H9 (cell line): ENCODE data around the gene VSIG8. TPM values are rescaled to one million over a fixed set of nuclear protein-coding genes. Genes with fewer than 3 reads are reported as not detected.

Experiments used
- DNase-seq: peaks from one replicate; pipeline ENCODE4 v3.0.0-alpha.2; 2017
- H2AFZ ChIP-seq: one replicate; pipeline ENCODE4 v1.6.1; 2013; ENCODE audit warnings: mild to moderate bottlenecking, low read length, control low read depth, moderate library complexity
- H2AK5ac ChIP-seq: 2 replicates; pipeline ENCODE4 v1.6.1; 2013; ENCODE audit warnings: low read length, control low read depth, mixed read lengths; ENCODE audit not compliant: insufficient read length
- H2BK120ac ChIP-seq: one replicate; pipeline ENCODE4 v1.6.1; 2013; ENCODE audit warnings: low read depth, mild to moderate bottlenecking, low read length, control low read depth, inconsistent platforms; ENCODE audit not compliant: poor library complexity, severe bottlenecking
- H2BK12ac ChIP-seq: 2 replicates; pipeline ENCODE4 v1.6.1; 2013; ENCODE audit warnings: low read length, control low read depth, mixed read lengths, low read depth; ENCODE audit not compliant: insufficient read length
- H2BK15ac ChIP-seq: 2 replicates; pipeline ENCODE4 v1.6.1; 2013; ENCODE audit warnings: low read depth, low read length, control low read depth
- H2BK20ac ChIP-seq: one replicate; pipeline ENCODE4 v1.6.1; 2013; ENCODE audit warnings: low read depth, mild to moderate bottlenecking, low read length, control low read depth, inconsistent platforms; ENCODE audit not compliant: poor library complexity, severe bottlenecking
- H2BK5ac ChIP-seq: 2 replicates; pipeline ENCODE4 v1.6.1; 2013; ENCODE audit warnings: low read length, control low read depth, mixed read lengths; ENCODE audit not compliant: insufficient read length
- H3K14ac ChIP-seq: 2 replicates; pipeline ENCODE4 v1.6.1; 2013; ENCODE audit warnings: low read length, control low read depth; ENCODE audit not compliant: insufficient read depth
- H3K18ac ChIP-seq: 2 replicates; pipeline ENCODE4 v1.6.1; 2013; ENCODE audit warnings: low read depth, mild to moderate bottlenecking, mixed read lengths, low read length, control low read depth; ENCODE audit not compliant: insufficient read length
- H3K23ac ChIP-seq: 2 replicates; pipeline ENCODE4 v1.6.1; 2013; ENCODE audit warnings: low read length, control low read depth, mixed read lengths, low read depth; ENCODE audit not compliant: insufficient read length
- H3K23me2 ChIP-seq: 2 replicates; pipeline ENCODE4 v1.6.1; 2013; ENCODE audit warnings: low read depth, mild to moderate bottlenecking, mixed read lengths, low read length, control low read depth; ENCODE audit not compliant: insufficient read length, poor library complexity, severe bottlenecking
- H3K27ac ChIP-seq: 2 replicates; pipeline ENCODE4 v1.5.1; 2013; ENCODE audit warnings: low read length, control low read depth, mixed read lengths, low read depth; ENCODE audit not compliant: insufficient read length
- H3K27me3 ChIP-seq: 2 replicates; pipeline ENCODE4 v1.6.1; 2013; ENCODE audit warnings: low read length, control low read depth, inconsistent platforms; ENCODE audit not compliant: insufficient read depth
- H3K4ac ChIP-seq: 2 replicates; pipeline ENCODE4 v1.6.1; 2013; ENCODE audit warnings: low read depth, mild to moderate bottlenecking, control low read depth, inconsistent platforms, low read length, moderate library complexity
- H3K4me1 ChIP-seq: 2 replicates; pipeline ENCODE4 v1.6.1; 2013; ENCODE audit warnings: low read length, control low read depth, inconsistent platforms; ENCODE audit not compliant: insufficient read depth
- H3K4me2 ChIP-seq: 2 replicates; pipeline ENCODE4 v1.6.1; 2013; ENCODE audit warnings: low read length, control low read depth, mixed read lengths; ENCODE audit not compliant: insufficient read length, insufficient read depth
- H3K56ac ChIP-seq: 2 replicates; pipeline ENCODE4 v1.6.1; 2013; ENCODE audit warnings: low read depth, mild to moderate bottlenecking, mixed read lengths, low read length, control low read depth; ENCODE audit not compliant: insufficient read length
- H3K79me1 ChIP-seq: 2 replicates; pipeline ENCODE4 v1.6.1; 2013; ENCODE audit warnings: low read depth, mild to moderate bottlenecking, moderate library complexity, low read length, control low read depth, inconsistent platforms; ENCODE audit not compliant: insufficient read depth, poor library complexity, severe bottlenecking
- H3K79me2 ChIP-seq: 2 replicates; pipeline ENCODE4 v1.6.1; 2013; ENCODE audit warnings: low read length, control low read depth, inconsistent platforms; ENCODE audit not compliant: insufficient read depth
- H3K9ac ChIP-seq: 2 replicates; pipeline ENCODE4 v1.6.1; 2013; ENCODE audit warnings: low read length, control low read depth, mixed read lengths; ENCODE audit not compliant: insufficient read length; ENCODE audit errors: extremely low read depth
- H3K9me3 ChIP-seq: one replicate; pipeline ENCODE4 v1.6.1; 2013; ENCODE audit warnings: low read depth, low read length, inconsistent platforms; ENCODE audit not compliant: control insufficient read depth
- H3T11ph ChIP-seq: one replicate; pipeline ENCODE4 v1.6.1; 2013; ENCODE audit warnings: mild to moderate bottlenecking, low read length, control low read depth, inconsistent platforms
- H4K20me1 ChIP-seq: one replicate; pipeline ENCODE4 v1.6.1; 2013; ENCODE audit not compliant: control insufficient read depth, insufficient read length, insufficient read depth
- H4K5ac ChIP-seq: 2 replicates; pipeline ENCODE4 v1.6.1; 2013; ENCODE audit warnings: low read depth, mild to moderate bottlenecking, mixed read lengths, low read length, control low read depth; ENCODE audit not compliant: insufficient read length
- H4K8ac ChIP-seq: replicated peaks from 2 replicates; pipeline ENCODE4 v1.6.1; 2013; ENCODE audit warnings: low read length, control low read depth, mixed read lengths, low read depth; ENCODE audit not compliant: insufficient read length
- H4K91ac ChIP-seq: 2 replicates; pipeline ENCODE4 v1.6.1; 2013; ENCODE audit warnings: low read depth, mild to moderate bottlenecking, moderate library complexity, mixed read lengths, low read length, control low read depth; ENCODE audit not compliant: insufficient read length
- H3K27ac Mint-ChIP-seq, 3 experiments: 2 replicates in 2 of 3; 3 replicates in 1 of 3; pipeline ENCODE4 v1.8.0; 2020 to 2021; ENCODE audit warnings: mixed read lengths in 3 of 3, mild to moderate bottlenecking in 1 of 3, moderate library complexity in 1 of 3
- H3K27me3 Mint-ChIP-seq: 2 replicates; pipeline ENCODE4 v1.8.0; 2021; ENCODE audit warnings: low read depth, mild to moderate bottlenecking, moderate library complexity, mixed read lengths
- H3K36me3 Mint-ChIP-seq, 3 experiments: 2 replicates in 2 of 3; 3 replicates in 1 of 3; pipeline ENCODE4 v1.8.0; 2020 to 2021; ENCODE audit warnings: low read depth in 3 of 3, mixed read lengths in 3 of 3; ENCODE audit not compliant: insufficient read depth in 1 of 3
- H3K4me1 Mint-ChIP-seq, 2 experiments: 2 replicates each; pipeline ENCODE4 v1.8.0; 2020; ENCODE audit warnings: mixed read lengths in 2 of 2
- H3K4me3 Mint-ChIP-seq, 2 experiments: 2 replicates in 1 of 2; 3 replicates in 1 of 2; pipeline ENCODE4 v1.8.0; 2020 to 2021; ENCODE audit warnings: mild to moderate bottlenecking in 2 of 2, mixed read lengths in 2 of 2, moderate library complexity in 1 of 2
- H3K9me3 Mint-ChIP-seq, 2 experiments: 2 replicates in 1 of 2; 3 replicates in 1 of 2; pipeline ENCODE4 v1.8.0; 2020; ENCODE audit warnings: mild to moderate bottlenecking in 2 of 2, mixed read lengths in 2 of 2, moderate library complexity in 1 of 2
- CTCF ChIP-seq: fragments of 200-600 bp; sonication (generic); conservative IDR thresholded peaks from 3 replicates; pipeline ENCODE4 v1.8.0; 2021; ENCODE audit warnings: antibody characterized with exemption, mild to moderate bottlenecking
- WGBS: extraction: QIAGEN DNeasy Blood & Tissue Kit; methylation state at CpG from one replicate; pipeline ENCODE4 v1.1.7; 2013; ENCODE audit warnings: missing lambda C conversion rate, low lambda C conversion rate, mixed read lengths; ENCODE audit not compliant: insufficient read length; ENCODE audit errors: extremely low coverage; 5-methylcytosine and 5-hydroxymethylcytosine counted together
- total RNA-seq: library from RNA; stranded (reverse); gene quantifications from 2 replicates; pipeline ENCODE4 v1.2.1, GENCODE V29; 2021

Gene VSIG8
- total RNA-seq, 1 experiment from 2014 or later: not detected

DNA sequence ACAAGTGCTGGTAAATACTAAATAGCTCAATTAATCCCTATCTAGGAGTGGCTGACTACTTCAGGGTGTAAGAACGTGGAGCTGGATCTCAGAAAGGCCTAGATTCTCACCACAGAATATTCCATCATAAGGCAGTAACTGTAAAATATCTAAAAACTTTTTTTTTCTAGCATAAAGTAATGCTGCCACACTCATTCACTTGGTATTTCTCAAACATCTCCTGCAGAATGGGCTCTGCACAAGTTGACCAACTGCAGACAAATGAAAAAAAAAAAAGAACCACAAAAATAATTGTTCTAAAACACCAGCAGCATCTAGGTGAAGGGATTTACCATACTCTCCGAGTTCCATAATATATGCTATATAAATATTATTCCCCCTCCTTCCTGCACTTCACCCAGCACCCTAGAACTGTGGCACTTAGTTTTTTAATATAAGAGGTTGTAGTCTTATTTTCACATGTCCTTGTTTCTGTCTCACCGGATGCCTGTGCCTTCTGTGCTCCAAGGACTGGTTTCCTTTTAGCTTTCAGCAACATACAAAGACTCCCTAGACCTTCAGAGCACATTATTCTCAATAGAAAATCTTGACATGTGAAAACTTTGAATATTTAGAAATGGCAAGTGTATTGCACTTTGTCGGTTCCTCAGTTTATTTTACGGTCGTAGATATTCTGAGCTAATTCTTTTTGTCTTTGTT is 8.9 kb downstream of the VSIG8 start:
- Histone ChIP-seq H2BK20ac (no peak overlapping the region), H4K5ac (no peak overlapping the region), H3K9me3 (no peaks in the 10 kb centered on the region), H3K79me2 (no peaks in the 10 kb centered on the region), H3K23me2 (peaks cover 6% of the 10 kb centered on the region), H3T11ph (no peak overlapping the region), H4K20me1 (no peaks in the 10 kb centered on the region), H3K4ac (no peak overlapping the region), H3K18ac (no peak overlapping the region), H2BK120ac (no peak overlapping the region), H3K27me3 (peaks cover 6% of the 10 kb centered on the region; the same call in 1 of the 2 replicates), H3K4me1 (no peaks in the 10 kb centered on the region), H3K27ac (no peak overlapping the region), H2AFZ (no peak overlapping the region), H2BK15ac (no peak overlapping the region), H3K56ac (no peak overlapping the region), H2BK12ac (no peak overlapping the region), H3K9ac (no peak overlapping the region), H3K14ac (no peak overlapping the region), H3K23ac (no peak overlapping the region), H4K91ac (no peak overlapping the region), H3K79me1 (no peaks in the 10 kb centered on the region), H2BK5ac (no peak overlapping the region), H4K8ac (no peak overlapping the region), H3K4me2 (peak overlapping the region; percentile 49), H2AK5ac (no peak overlapping the region)
- Mint-ChIP-seq H3K4me3 (peak overlapping the region; percentile 73 to 93), H3K9me3 (no peaks in the 10 kb centered on the region), H3K27me3 (peaks cover 50% of the 10 kb centered on the region), H3K36me3 (no peaks in the 10 kb centered on the region), H3K27ac (no peak overlapping the region), H3K4me1 (peaks cover 6 to 10% of the 10 kb centered on the region in 2 experiments)
- TF ChIP-seq CTCF: no peak
- DNase-seq: no peak
- no CpG with 5 or more reads among the region's 6 CpGs for whole genome bisulfite sequencing
